NB4 (cell line): ENCODE data around the gene LPP.

Source experiments
- POLR2A ChIP-seq: IDR thresholded peaks from 2 replicates; pipeline ENCODE4 v1.6.1; 2011; ENCODE audit warnings: mild to moderate bottlenecking; ENCODE audit not compliant: insufficient read length; ENCODE audit errors: extremely low read depth
- TF ChIP-seq, protein P1 (sequence below): IDR thresholded peaks from one replicate; pipeline ENCODE4 v1.5.1; 2012; ENCODE audit warnings: low read depth, low read length

DNA sequence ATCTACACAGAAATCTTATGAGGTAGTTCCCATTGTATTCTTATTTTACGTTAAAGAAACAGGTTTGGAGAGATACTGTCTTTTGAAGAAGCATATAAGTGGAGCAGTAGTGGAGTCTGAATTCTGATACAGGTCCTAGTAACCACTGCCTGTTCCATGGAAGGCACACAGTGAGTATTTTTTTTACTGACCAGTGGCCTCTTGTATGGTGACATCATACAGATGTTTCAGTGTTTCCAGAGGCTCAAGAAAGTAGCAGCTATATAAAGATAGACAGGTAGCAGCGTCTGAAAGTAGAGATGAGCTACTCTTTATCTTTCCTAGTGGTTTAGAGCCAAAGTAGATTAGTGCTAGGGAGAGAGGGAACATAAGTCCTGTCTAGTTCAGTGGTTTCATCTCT is 173.5 kb downstream of the LPP start:
- TF ChIP-seq, protein P1, sequence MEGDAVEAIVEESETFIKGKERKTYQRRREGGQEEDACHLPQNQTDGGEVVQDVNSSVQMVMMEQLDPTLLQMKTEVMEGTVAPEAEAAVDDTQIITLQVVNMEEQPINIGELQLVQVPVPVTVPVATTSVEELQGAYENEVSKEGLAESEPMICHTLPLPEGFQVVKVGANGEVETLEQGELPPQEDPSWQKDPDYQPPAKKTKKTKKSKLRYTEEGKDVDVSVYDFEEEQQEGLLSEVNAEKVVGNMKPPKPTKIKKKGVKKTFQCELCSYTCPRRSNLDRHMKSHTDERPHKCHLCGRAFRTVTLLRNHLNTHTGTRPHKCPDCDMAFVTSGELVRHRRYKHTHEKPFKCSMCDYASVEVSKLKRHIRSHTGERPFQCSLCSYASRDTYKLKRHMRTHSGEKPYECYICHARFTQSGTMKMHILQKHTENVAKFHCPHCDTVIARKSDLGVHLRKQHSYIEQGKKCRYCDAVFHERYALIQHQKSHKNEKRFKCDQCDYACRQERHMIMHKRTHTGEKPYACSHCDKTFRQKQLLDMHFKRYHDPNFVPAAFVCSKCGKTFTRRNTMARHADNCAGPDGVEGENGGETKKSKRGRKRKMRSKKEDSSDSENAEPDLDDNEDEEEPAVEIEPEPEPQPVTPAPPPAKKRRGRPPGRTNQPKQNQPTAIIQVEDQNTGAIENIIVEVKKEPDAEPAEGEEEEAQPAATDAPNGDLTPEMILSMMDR = no peak
- TF ChIP-seq POLR2A = no peak
